NCI-H1436 treated with DMSO at 0.1 percent for 48 hours (cell line): ENCODE data around the gene TNS3.

Experiments
- DNase-seq: peaks from one replicate; lab custom pipeline; 2025; lab: John Stamatoyannopoulos, UW

The TNS3 gene

DNA sequence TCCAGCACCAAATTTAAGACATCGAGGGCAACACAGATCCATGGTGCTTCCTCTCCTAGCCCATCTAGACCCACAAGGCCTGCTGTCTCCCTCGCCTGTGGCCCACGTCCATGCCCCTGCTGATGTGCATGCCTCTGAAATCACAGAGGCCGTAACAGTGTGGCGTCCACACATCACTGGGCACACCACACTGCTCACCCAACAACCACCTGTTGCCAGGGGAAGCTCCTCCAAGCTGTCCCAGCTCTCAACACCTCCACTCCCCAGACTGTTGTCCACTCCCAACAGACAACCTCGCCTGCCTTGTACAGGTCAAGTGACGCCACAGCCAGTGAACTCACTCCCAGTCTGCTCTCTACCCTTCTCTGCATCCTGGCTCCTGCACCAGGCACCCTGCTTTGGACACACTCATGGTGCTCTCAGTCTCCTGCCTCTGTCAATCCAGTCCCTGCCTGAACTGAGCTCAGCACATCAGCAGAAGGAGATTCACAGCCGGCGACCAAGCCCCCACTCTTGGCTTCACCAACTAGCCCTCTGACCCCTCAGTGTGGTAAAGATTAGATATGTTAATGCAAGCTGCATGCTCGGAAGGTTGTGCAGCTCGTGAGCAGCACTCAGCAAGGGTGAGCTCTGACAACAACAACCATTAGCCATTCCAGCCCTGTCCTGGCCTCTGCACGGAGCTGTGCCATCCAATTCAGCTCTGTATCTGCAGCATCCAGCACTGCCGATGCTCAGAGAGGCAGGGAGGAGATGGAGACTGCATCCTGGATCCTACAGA is 197.0 kb downstream of the TNS3 start:
- DNase-seq: no peak

GRCh38 chr7:47383696-47384445 is 198.0 kb downstream of the TNS3 start:
- DNase-seq: no peak

DNA sequence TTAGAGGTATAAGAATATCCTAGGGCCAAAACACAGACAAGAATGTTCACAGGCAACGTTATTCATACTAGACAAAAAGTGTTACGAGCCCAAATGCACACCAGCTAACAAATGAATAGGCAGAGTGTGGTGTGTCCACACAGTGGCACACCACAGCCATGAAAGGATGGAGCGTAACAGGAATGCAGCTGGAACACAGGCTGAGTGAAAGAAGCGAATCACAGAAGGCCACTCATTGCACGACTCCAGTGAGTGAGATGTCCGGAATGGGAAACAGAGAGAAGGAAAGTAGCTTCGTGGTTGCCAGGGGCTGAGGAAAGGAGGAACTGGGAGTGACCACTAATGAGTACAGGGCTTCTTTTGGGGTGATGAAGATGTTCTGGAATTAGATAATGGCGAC is 198.8 kb downstream of the TNS3 start:
- DNase-seq: no peak

GRCh38 chr7:47382200-47382599 is 199.7 kb downstream of the TNS3 start:
- no peak for DNase-seq

DNA sequence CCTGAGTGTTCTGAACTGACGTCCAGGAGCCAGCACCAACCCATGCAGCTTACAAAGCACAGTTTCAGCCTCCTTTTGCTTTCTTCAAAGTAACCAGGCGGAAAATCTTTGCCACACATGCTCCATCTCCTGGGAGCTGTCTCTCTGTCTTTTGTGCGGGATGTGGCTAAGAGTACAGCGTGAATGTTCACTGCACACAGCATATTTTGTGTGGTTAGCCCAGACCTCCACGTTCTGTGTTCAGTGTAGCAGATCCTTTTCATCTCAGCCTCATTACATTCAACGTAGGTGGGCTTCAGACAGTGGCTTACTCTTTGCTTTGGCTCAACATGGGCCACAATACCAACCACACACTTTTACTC is 200.8 kb downstream of the TNS3 start:
- no peak for DNase-seq

- DNase-seq: no peak
Observed at GRCh38 chr7:47380325-47381133, 201.4 kb downstream of the TNS3 start.

- no peak for DNase-seq
Observed at GRCh38 chr7:47379629-47380324, 202.1 kb downstream of the TNS3 start.

DNA sequence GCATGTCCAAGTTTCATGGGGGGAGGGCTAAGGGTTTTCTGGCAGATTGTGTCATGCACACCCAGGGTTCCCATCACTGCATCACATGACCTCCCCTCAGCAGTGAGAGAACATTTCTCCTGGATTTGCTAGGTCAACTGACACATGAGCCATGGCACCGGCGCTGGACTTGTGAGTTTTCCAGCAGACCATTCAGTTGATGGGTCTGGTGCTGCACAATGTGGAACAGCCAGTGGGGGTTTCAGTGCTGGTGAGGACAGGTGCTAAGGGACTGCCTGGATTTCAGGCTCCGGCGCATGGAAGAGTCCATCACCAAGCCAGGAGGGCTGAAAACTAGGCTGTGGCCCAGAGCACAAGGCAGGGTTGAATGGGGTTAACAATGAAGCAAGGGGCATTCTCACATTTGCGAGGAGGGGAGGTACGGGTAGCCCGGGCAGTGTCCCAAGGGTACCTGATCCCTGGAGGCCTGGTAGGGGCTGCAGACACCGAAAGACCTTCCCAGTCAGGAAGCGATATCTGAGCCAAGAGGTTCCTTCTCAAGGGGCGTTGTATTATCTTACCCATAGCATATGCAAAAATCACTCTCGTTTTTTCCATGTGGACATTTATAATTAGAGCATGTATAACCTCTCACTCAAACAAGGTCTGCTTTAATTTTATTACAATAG is 203.0 kb downstream of the TNS3 start:
- no peak for DNase-seq

- no peak for DNase-seq
Observed at GRCh38 chr7:47377741-47378140, 204.2 kb downstream of the TNS3 start.

DNA sequence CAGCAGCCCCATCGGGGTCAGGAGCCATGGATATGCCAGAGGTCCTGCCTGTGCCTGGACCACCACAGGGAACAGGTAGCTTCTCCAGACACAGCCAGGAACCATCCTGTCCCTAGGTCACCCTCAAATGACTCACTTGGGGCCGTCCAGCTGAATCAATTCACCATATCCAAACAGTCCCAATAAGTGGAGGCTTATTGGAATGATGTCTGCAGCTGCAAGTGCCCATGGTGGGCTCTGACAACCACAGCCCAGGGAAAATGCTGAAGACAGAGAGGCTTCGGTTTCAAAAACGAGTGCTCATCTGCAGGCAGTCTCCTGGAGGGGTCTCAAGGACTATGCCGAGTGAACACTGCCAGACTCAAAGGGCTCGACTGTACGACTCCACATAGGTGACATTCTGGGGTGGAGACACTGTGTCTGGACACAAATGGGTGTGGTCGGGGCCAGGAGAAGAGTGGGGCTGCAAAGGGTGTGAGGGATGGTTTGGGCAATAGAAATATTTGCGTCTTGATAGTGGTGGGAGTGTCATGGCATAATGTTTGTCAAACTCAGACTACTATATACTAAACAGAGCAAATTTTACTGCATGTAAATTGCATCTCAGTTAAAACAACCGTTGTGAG is 204.8 kb downstream of the TNS3 start:
- DNase-seq: no peak

DNA sequence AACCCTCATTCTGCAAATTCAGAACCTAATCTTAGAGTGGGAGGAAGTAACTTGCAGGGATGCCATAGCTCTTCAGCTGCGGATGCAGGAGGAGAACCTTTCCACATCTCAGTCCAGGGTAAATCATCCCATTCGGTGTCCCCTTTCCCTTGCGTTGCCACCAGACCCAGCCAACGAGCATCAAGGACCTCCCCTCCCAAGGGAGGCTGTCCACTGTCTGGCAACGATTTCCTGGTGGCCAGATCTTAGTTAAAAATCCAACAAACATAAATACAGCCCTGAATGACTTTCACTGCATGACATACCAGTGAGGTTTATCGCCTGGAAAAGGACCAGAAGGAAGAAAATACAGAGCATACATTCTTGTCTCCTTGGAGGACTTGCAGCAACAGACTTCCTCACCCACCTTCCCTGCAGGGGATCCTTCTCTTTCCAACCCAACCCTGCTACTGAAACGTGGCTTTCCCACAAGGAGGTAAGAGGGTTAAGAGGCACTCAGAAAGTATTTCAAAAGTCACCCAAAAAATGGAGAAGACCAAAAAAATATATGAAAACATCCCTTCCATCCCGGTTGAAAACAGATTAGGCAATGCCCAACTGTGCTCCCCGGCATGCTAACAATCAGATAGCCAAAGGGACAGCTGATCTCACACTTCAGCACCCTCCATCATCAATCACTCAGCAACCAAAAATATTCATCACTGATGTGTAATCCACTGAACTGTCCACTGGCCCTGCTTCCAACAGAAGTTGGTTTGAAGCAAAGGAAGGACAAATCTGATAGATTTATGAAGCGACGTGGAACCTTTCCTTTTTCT is 206.6 kb downstream of the TNS3 start:
- no peak for DNase-seq

DNA sequence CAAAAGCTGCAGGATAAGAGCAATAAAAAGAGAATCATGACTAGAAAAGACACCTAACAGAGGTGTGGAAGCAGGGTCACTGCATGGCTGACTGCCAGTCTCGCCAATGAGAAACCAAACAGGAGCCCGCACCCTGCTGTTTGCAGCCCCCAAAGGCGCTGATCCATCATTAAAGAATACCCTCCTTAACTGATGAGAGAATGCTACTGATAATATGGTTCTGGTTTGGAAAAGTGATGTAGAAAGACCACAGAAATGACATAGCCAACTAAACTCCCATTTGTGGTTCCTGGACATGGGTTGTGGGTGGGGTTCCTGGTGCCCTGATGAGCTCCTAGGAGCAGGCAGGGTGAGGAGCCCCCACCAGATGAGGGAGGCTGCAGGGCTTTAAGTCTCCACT is 207.4 kb downstream of the TNS3 start:
- DNase-seq: no peak

GRCh38 chr7:47373871-47374451 is 207.9 kb downstream of the TNS3 start:
- DNase-seq: no peak

DNA sequence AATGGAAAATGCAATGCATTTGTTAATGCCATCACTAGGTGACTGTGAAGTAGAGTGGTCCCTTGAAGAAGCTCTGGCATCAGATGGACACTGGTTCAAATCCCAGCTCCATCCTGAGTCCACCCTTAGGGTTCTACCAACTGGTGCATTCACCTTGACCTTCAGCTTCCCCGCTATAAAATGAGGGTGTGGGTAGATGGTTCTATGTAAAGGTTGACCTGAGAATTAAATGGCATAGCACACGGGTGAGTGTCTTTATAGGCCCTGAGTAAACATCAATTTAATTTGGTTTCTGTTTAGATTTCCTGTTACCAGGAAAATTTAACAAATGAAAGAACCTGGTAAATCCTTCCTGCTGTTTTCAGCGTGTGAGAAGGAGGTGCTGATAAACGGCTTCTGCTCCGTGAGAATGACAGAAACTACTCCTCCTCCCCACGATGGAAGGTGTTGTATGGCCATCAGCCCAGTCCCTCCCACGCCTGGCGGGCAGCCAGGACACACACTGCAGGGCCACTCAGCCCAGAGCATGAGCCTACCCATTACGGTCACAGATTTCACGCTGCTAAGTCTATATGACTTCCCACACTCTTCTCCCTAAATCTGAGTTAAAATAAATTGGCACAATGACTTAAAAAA is 210.1 kb downstream of the TNS3 start:
- DNase-seq: no peak

GRCh38 chr7:47371317-47371716 is 210.6 kb downstream of the TNS3 start:
- DNase-seq: no peak

DNA sequence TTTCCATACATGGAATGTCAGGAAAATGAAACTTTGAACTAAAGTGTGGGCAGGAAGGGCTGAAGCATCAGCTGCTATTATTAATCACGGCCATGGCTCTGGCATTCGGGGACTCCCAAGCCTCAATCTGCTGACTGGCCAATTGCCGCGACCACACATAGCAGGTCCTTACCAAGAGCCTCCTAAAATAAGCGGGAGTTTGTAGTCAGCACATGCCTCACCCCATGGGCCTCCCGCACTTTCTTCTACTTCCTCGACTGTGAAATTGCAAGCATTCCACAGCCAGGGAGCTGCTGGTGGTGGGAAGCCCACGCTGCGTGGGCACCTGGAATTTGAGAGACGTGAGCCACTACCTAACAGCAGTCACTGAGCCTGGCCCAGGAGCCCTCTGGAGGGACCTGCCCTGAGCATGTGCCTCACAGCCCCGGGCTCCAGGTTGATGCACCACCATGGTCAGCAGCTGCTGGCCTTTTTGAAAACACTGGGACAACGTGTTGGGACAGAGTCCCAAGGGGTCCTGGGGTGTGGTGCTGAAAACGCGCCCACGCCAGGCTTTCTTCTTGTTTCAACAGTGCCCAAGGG is 211.4 kb downstream of the TNS3 start:
- DNase-seq: no peak

- no peak for DNase-seq
Observed at GRCh38 chr7:47369736-47370135, 212.2 kb downstream of the TNS3 start.

DNA sequence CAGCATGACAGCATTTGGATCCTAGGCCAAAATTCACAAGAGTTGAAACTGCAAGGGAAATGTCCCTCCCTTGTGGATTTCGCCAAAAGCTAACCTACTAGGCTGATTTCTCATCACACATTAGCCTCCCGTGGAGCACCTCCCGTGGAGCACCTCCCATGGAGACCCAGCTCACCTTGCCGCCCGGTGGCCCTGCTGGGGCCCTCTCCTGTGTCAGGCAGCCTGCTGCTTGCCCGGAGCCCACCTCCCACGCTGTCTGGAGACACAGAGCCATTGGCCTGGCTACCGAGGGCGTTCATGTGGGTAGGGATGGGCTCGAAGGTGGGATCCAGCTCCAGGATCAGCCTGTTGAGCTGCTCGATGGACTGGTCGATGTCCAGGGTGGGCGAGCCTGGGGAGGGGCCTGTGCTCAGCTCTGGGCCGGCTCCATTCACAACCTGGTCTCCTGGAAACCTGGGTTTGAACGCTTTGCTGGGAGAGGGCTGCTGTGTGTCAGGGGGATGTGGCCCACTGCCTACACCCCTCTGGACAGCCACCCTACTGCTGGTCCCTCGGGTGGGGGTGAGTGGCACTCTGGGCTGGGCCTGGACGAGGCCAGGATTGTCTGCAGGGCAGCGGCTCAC is 213.6 kb downstream of the TNS3 start:
- no peak for DNase-seq

DNA sequence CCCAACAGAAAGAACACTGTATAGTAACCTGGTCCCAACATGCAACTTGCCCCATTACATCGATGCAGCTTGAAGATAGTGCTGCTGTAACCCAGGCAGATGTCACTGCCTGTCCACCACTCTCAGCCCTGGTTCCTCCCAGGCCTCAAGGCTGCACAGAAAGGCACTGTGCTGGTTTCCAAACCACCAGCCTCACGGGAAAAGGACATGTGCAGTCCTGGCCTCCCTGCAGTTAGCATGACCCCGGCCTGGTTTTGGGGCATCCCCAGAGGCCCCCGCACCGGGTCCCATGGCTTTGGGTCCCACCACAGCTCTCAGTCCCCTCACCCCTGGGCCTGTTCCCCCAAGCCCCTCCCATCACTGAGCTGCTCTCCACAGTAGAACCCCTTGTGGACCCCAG is 214.5 kb downstream of the TNS3 start:
- DNase-seq: no peak
